ENCODE measurements around the gene NELL1. TPM values are rescaled to one million over a fixed set of nuclear protein-coding genes. Genes with fewer than 3 reads are reported as not detected.

Gene NELL1
- total RNA-seq, 2 donors from 2014 or later, result not detected

GRCh38 chr11:21476588-21476987, 807.2 kb downstream of the NELL1 start:
- DNase-seq (no peak), ATAC-seq (no peak)
- Histone ChIP-seq H3K4me3 (no peak overlapping the region), H3K36me3 (replicated peaks in 1 of 2; ENCODE audit: insufficient read depth in 1 of 2, low read depth in 2 of 2) (no peaks in the 10 kb centered on the region), H3K9me3 (no peaks in the 10 kb centered on the region), H3K27ac (no peak overlapping the region), H3K4me1 (no peaks in the 10 kb centered on the region), H3K27me3 (no peaks in the 10 kb centered on the region)
- TF ChIP-seq POLR2A (IDR thresholded peaks at IDR 0.05) (no peak), CTCF (IDR thresholded peaks at IDR 0.05) (no peak)
- intact Hi-C loops (cut with DNase I), result no loop called here
- 62 to 71% methylated on average over 4 of the region's 4 CpGs for WGBS, 2 donors

- intact Hi-C loops (cut with DNase I), result no loop called here
- Histone ChIP-seq H3K36me3 (replicated peaks in 1 of 2; ENCODE audit: insufficient read depth in 1 of 2, low read depth in 2 of 2) (no peaks in the 10 kb centered on the region), H3K27me3 (no peaks in the 10 kb centered on the region), H3K9me3 (no peaks in the 10 kb centered on the region), H3K27ac (no peak overlapping the region), H3K4me3 (no peak overlapping the region), H3K4me1 (no peaks in the 10 kb centered on the region)
- WGBS, 2 donors, result 21 to 22% methylated on average over 2 of the region's 2 CpGs
- TF ChIP-seq CTCF (IDR thresholded peaks at IDR 0.05) (no peak), POLR2A (IDR thresholded peaks at IDR 0.05) (no peak)
- no peak for ATAC-seq
- DNase-seq, result no peak
Measured at GRCh38 chr11:21480240-21480639, 810.9 kb downstream of the NELL1 start.

- DNase-seq (no peak), ATAC-seq (no peak)
- H3K36me3 ChIP-seq (replicated peaks in 1 of 2; ENCODE audit: insufficient read depth in 1 of 2, low read depth in 2 of 2), result no peaks in the 10 kb centered on the region
- intact Hi-C loops (cut with DNase I), result no loop called here
- TF ChIP-seq POLR2A (IDR thresholded peaks at IDR 0.05) (no peak), CTCF (IDR thresholded peaks at IDR 0.05) (no peak)
- H3K27me3 ChIP-seq, result no peaks in the 10 kb centered on the region
- H3K27ac ChIP-seq, result no peak overlapping the region
- H3K9me3 ChIP-seq, result no peaks in the 10 kb centered on the region
- no peaks in the 10 kb centered on the region for H3K4me1 ChIP-seq
- no peak overlapping the region for H3K4me3 ChIP-seq
Measured at GRCh38 chr11:21481255-21481654, 811.9 kb downstream of the NELL1 start.

- ATAC-seq (no peak), DNase-seq (no peak)
- TF ChIP-seq POLR2A (IDR thresholded peaks at IDR 0.05) (no peak), CTCF (IDR thresholded peaks at IDR 0.05) (no peak)
- no peaks in the 10 kb centered on the region for H3K36me3 ChIP-seq (replicated peaks in 1 of 2; ENCODE audit: insufficient read depth in 1 of 2, low read depth in 2 of 2)
- H3K27ac ChIP-seq, result no peak overlapping the region
- WGBS, 2 donors, result 86 to 93% methylated on average over 4 of the region's 4 CpGs
- no peaks in the 10 kb centered on the region for H3K4me1 ChIP-seq
- H3K9me3 ChIP-seq, result no peaks in the 10 kb centered on the region
- no peak overlapping the region for H3K4me3 ChIP-seq
- no peaks in the 10 kb centered on the region for H3K27me3 ChIP-seq
- intact Hi-C loops (cut with DNase I), result no loop called here
Measured at GRCh38 chr11:21484039-21484438, 814.7 kb downstream of the NELL1 start.

GRCh38 chr11:21485006-21485405, 815.6 kb downstream of the NELL1 start:
- Histone ChIP-seq H3K27me3 (no peaks in the 10 kb centered on the region), H3K4me1 (no peaks in the 10 kb centered on the region), H3K36me3 (replicated peaks in 1 of 2; ENCODE audit: insufficient read depth in 1 of 2, low read depth in 2 of 2) (no peaks in the 10 kb centered on the region), H3K27ac (no peak overlapping the region), H3K9me3 (no peaks in the 10 kb centered on the region), H3K4me3 (no peak overlapping the region)
- ATAC-seq (no peak), DNase-seq (no peak)
- intact Hi-C loops (cut with DNase I), result no loop called here
- TF ChIP-seq CTCF (IDR thresholded peaks at IDR 0.05), result no peak
- TF ChIP-seq POLR2A (IDR thresholded peaks at IDR 0.05), result no peak
- 68 to 70% methylated on average over 1 of the region's 1 CpG for WGBS, 2 donors

All from body of pancreas (tissue), 4 donors.